GM12878 (cell line): ENCODE results near the gene SPOCD1.

Experiments
- ATF7 ChIP-seq: fragments of 450-650 bp; IDR thresholded peaks from 2 replicates; pipeline ENCODE4 v1.6.1; 2016; ENCODE audit warnings: low read depth, mild to moderate bottlenecking
- CBX5 ChIP-seq: sonication (generic); IDR thresholded peaks from 2 replicates; pipeline ENCODE4 v1.6.1; 2016; ENCODE audit warnings: low read depth, moderate library complexity, mild to moderate bottlenecking, inconsistent platforms
- NFYB ChIP-seq: IDR thresholded peaks from 2 replicates; pipeline ENCODE4 v1.6.1; 2011; ENCODE audit warnings: low read depth, mild to moderate bottlenecking, low read length, improper control_type of control experiment, moderate library complexity; ENCODE audit not compliant: insufficient read depth
- TF ChIP-seq, protein P1 (sequence below): IDR thresholded peaks from 2 replicates; pipeline ENCODE4 v1.6.1; 2012; ENCODE audit warnings: low read depth, low read length, improper control_type of control experiment
- TF ChIP-seq, protein P2 (sequence below): IDR thresholded peaks from 2 replicates; pipeline ENCODE4 v1.6.1; 2011; ENCODE audit warnings: low read depth, low read length, improper control_type of control experiment, borderline replicate concordance

DNA sequence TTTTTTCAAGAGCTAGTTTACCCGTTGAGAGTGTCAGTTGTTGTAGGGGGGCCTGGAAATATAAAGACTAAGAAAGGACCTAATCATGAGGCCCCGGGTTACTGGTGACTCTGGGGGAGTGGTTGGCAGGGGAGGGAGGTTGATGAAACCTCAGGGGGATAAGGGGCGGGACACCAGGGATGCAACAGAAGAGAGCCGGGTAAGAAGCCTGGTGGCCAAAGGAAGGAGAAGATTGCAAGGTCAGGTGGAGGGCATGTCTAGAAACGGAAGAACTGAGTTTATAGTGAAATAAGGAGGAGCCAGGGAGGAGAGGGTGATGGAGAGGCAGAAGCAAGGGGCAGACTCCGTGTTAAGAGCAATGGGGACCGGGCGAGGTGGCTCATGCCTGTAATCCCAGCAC, 12.5 kb upstream of the SPOCD1 start:
- TF ChIP-seq NFYB (no peak), CBX5 (no peak), ATF7 (no peak)
- TF ChIP-seq, protein P1, sequence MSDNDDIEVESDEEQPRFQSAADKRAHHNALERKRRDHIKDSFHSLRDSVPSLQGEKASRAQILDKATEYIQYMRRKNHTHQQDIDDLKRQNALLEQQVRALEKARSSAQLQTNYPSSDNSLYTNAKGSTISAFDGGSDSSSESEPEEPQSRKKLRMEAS: no peak
- TF ChIP-seq, protein P2, sequence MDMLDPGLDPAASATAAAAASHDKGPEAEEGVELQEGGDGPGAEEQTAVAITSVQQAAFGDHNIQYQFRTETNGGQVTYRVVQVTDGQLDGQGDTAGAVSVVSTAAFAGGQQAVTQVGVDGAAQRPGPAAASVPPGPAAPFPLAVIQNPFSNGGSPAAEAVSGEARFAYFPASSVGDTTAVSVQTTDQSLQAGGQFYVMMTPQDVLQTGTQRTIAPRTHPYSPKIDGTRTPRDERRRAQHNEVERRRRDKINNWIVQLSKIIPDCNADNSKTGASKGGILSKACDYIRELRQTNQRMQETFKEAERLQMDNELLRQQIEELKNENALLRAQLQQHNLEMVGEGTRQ: no peak
